ENCODE data around the gene LHFPL3.

Gene LHFPL3

GRCh38 chr7:104486931-104487330 lies 158.5 kb downstream of the LHFPL3 start:
- H3K4me3 Mint-ChIP-seq = no peak overlapping the region
- no peaks in the 10 kb centered on the region for H3K4me1 Mint-ChIP-seq (ENCODE audit: low read depth)
- H3K9me3 Mint-ChIP-seq (ENCODE audit: low read depth) = no peaks in the 10 kb centered on the region
- H3K27me3 Mint-ChIP-seq = peaks cover 4% of the 10 kb centered on the region
- H3K27ac Mint-ChIP-seq = no peak overlapping the region
- no peaks in the 10 kb centered on the region for H3K36me3 Mint-ChIP-seq

GRCh38 chr7:104487642-104488041 lies 159.2 kb downstream of the LHFPL3 start:
- Mint-ChIP-seq H3K27ac (no peak overlapping the region), H3K9me3 (ENCODE audit: low read depth) (no peaks in the 10 kb centered on the region), H3K4me1 (ENCODE audit: low read depth) (no peaks in the 10 kb centered on the region), H3K36me3 (no peaks in the 10 kb centered on the region), H3K4me3 (no peak overlapping the region), H3K27me3 (peaks cover 4% of the 10 kb centered on the region)

GRCh38 chr7:104497379-104497967 lies 169.1 kb downstream of the LHFPL3 start:
- Mint-ChIP-seq H3K4me1 (ENCODE audit: low read depth) (no peaks in the 10 kb centered on the region), H3K9me3 (ENCODE audit: low read depth) (no peaks in the 10 kb centered on the region), H3K4me3 (no peak overlapping the region), H3K27me3 (peaks cover 1% of the 10 kb centered on the region), H3K27ac (no peak overlapping the region), H3K36me3 (no peaks in the 10 kb centered on the region)

GRCh38 chr7:104499975-104500374 lies 171.6 kb downstream of the LHFPL3 start:
- Mint-ChIP-seq H3K4me3 (no peak overlapping the region), H3K36me3 (no peaks in the 10 kb centered on the region), H3K27ac (no peak overlapping the region), H3K9me3 (ENCODE audit: low read depth) (peaks cover 5% of the 10 kb centered on the region), H3K4me1 (ENCODE audit: low read depth) (no peaks in the 10 kb centered on the region), H3K27me3 (peaks cover 4% of the 10 kb centered on the region)

- no peak overlapping the region for H3K4me3 Mint-ChIP-seq
- H3K27ac Mint-ChIP-seq = no peak overlapping the region
- peaks cover 3% of the 10 kb centered on the region for H3K9me3 Mint-ChIP-seq (ENCODE audit: low read depth)
- H3K27me3 Mint-ChIP-seq = peaks cover 3% of the 10 kb centered on the region
- H3K4me1 Mint-ChIP-seq (ENCODE audit: low read depth) = no peaks in the 10 kb centered on the region
- H3K36me3 Mint-ChIP-seq = no peaks in the 10 kb centered on the region
These were observed 181.5 kb downstream of the LHFPL3 start for GRCh38 chr7:104509874-104510273.

GRCh38 chr7:104524853-104525252 lies 196.4 kb downstream of the LHFPL3 start:
- Mint-ChIP-seq H3K4me1 (ENCODE audit: low read depth) (no peaks in the 10 kb centered on the region), H3K27me3 (no peaks in the 10 kb centered on the region), H3K4me3 (no peak overlapping the region), H3K36me3 (no peaks in the 10 kb centered on the region), H3K9me3 (ENCODE audit: low read depth) (no peaks in the 10 kb centered on the region), H3K27ac (no peak overlapping the region)

- no peaks in the 10 kb centered on the region for H3K27me3 Mint-ChIP-seq
- no peak overlapping the region for H3K27ac Mint-ChIP-seq
- H3K36me3 Mint-ChIP-seq = no peaks in the 10 kb centered on the region
- no peak overlapping the region for H3K4me3 Mint-ChIP-seq
- no peaks in the 10 kb centered on the region for H3K9me3 Mint-ChIP-seq (ENCODE audit: low read depth)
- H3K4me1 Mint-ChIP-seq (ENCODE audit: low read depth) = no peaks in the 10 kb centered on the region
These were observed 199.7 kb downstream of the LHFPL3 start for GRCh38 chr7:104528142-104528541.

GRCh38 chr7:104529567-104529966 lies 201.2 kb downstream of the LHFPL3 start:
- no peaks in the 10 kb centered on the region for H3K4me1 Mint-ChIP-seq (ENCODE audit: low read depth)
- no peaks in the 10 kb centered on the region for H3K9me3 Mint-ChIP-seq (ENCODE audit: low read depth)
- no peak overlapping the region for H3K4me3 Mint-ChIP-seq
- H3K36me3 Mint-ChIP-seq = no peaks in the 10 kb centered on the region
- H3K27me3 Mint-ChIP-seq = no peaks in the 10 kb centered on the region
- no peak overlapping the region for H3K27ac Mint-ChIP-seq

GRCh38 chr7:104530251-104530650 lies 201.8 kb downstream of the LHFPL3 start:
- no peak overlapping the region for H3K4me3 Mint-ChIP-seq
- H3K27ac Mint-ChIP-seq = no peak overlapping the region
- no peaks in the 10 kb centered on the region for H3K27me3 Mint-ChIP-seq
- H3K9me3 Mint-ChIP-seq (ENCODE audit: low read depth) = no peaks in the 10 kb centered on the region
- H3K4me1 Mint-ChIP-seq (ENCODE audit: low read depth) = no peaks in the 10 kb centered on the region
- no peaks in the 10 kb centered on the region for H3K36me3 Mint-ChIP-seq

- H3K27ac Mint-ChIP-seq = no peak overlapping the region
- H3K27me3 Mint-ChIP-seq = no peaks in the 10 kb centered on the region
- H3K4me3 Mint-ChIP-seq = no peak overlapping the region
- H3K9me3 Mint-ChIP-seq (ENCODE audit: low read depth) = no peaks in the 10 kb centered on the region
- H3K36me3 Mint-ChIP-seq = no peaks in the 10 kb centered on the region
- no peaks in the 10 kb centered on the region for H3K4me1 Mint-ChIP-seq (ENCODE audit: low read depth)
These were observed 205.7 kb downstream of the LHFPL3 start for GRCh38 chr7:104534149-104534548.

GRCh38 chr7:104535841-104536240 lies 207.4 kb downstream of the LHFPL3 start:
- H3K9me3 Mint-ChIP-seq (ENCODE audit: low read depth) = no peaks in the 10 kb centered on the region
- no peaks in the 10 kb centered on the region for H3K36me3 Mint-ChIP-seq
- no peaks in the 10 kb centered on the region for H3K4me1 Mint-ChIP-seq (ENCODE audit: low read depth)
- H3K4me3 Mint-ChIP-seq = no peak overlapping the region
- H3K27me3 Mint-ChIP-seq = peaks cover 2% of the 10 kb centered on the region
- H3K27ac Mint-ChIP-seq = no peak overlapping the region

- Mint-ChIP-seq H3K4me1 (ENCODE audit: low read depth) (no peaks in the 10 kb centered on the region), H3K4me3 (no peak overlapping the region), H3K36me3 (no peaks in the 10 kb centered on the region), H3K27ac (no peak overlapping the region), H3K9me3 (ENCODE audit: low read depth) (peaks cover 3% of the 10 kb centered on the region), H3K27me3 (peaks cover 2% of the 10 kb centered on the region)
These were observed 208.6 kb downstream of the LHFPL3 start for GRCh38 chr7:104536956-104537355.

GRCh38 chr7:104538152-104538551 lies 209.7 kb downstream of the LHFPL3 start:
- no peak overlapping the region for H3K4me3 Mint-ChIP-seq
- H3K9me3 Mint-ChIP-seq (ENCODE audit: low read depth) = peaks cover 3% of the 10 kb centered on the region
- H3K27ac Mint-ChIP-seq = no peak overlapping the region
- no peaks in the 10 kb centered on the region for H3K4me1 Mint-ChIP-seq (ENCODE audit: low read depth)
- no peaks in the 10 kb centered on the region for H3K36me3 Mint-ChIP-seq
- peaks cover 2% of the 10 kb centered on the region for H3K27me3 Mint-ChIP-seq

- Mint-ChIP-seq H3K4me1 (ENCODE audit: low read depth) (no peaks in the 10 kb centered on the region), H3K27me3 (peaks cover 2% of the 10 kb centered on the region), H3K27ac (no peak overlapping the region), H3K4me3 (no peak overlapping the region), H3K9me3 (ENCODE audit: low read depth) (peaks cover 3% of the 10 kb centered on the region), H3K36me3 (no peaks in the 10 kb centered on the region)
These were observed 213.5 kb downstream of the LHFPL3 start for GRCh38 chr7:104541897-104542296.

- Mint-ChIP-seq H3K27me3 (no peaks in the 10 kb centered on the region), H3K36me3 (no peaks in the 10 kb centered on the region), H3K9me3 (ENCODE audit: low read depth) (no peaks in the 10 kb centered on the region)
These were observed 220.5 kb downstream of the LHFPL3 start for GRCh38 chr7:104548861-104549260.

GRCh38 chr7:104550362-104550761 lies 222.0 kb downstream of the LHFPL3 start:
- H3K27me3 Mint-ChIP-seq = no peaks in the 10 kb centered on the region
- H3K27ac Mint-ChIP-seq = no peak overlapping the region
- no peaks in the 10 kb centered on the region for H3K4me1 Mint-ChIP-seq (ENCODE audit: low read depth)
- peaks cover 5% of the 10 kb centered on the region for H3K9me3 Mint-ChIP-seq (ENCODE audit: low read depth)
- no peak overlapping the region for H3K4me3 Mint-ChIP-seq
- no peaks in the 10 kb centered on the region for H3K36me3 Mint-ChIP-seq

More at GRCh38 chr7:104548861-104549260, 220.5 kb downstream of the LHFPL3 start:
- no peak overlapping the region for H3K27ac Mint-ChIP-seq
- no peaks in the 10 kb centered on the region for H3K4me1 Mint-ChIP-seq (ENCODE audit: low read depth)
- H3K4me3 Mint-ChIP-seq = no peak overlapping the region

All from activated naive CD8-positive, alpha-beta T cell (primary cell).